Endothelial cell of umbilical vein (primary cell): ENCODE data around the gene CHSY3. TPM values are rescaled to one million over a fixed set of nuclear protein-coding genes. Genes with fewer than 3 reads are reported as not detected.
A peak's percentile ranks its signal among the peaks of the same experiment; 100 is the strongest.

Experiments used
- BruUV-seq: library from RNA; stranded (reverse); fragments of 400-500 nt; replicated peaks from 2 replicates; lab custom pipeline; 2021; lab: Mats Ljungman, UMichigan
- CTCF ChIA-PET: fragments of 300-600, 350-600 bp; sonication (Branson Sonifier 250); formaldehyde crosslinking; loops from one replicate; lab custom pipeline; 2021; ENCODE audit warnings: antibody characterized with exemption, inconsistent platforms; lab: Charles Lee
- POLR2A ChIA-PET: fragments of 300-600, 350-600 bp; sonication (Branson Sonifier 250); formaldehyde crosslinking; loops from one replicate; lab custom pipeline; 2021; ENCODE audit warnings: antibody characterized with exemption, inconsistent platforms; lab: Charles Lee
- DNase-seq: peaks from one replicate; pipeline ENCODE4 v3.0.0-alpha.2; 2011; ENCODE audit warnings: low read depth, low spot score
- FAIRE-seq: peaks from 2 replicates; lab custom pipeline; 2011; peaks lifted over from hg19 to GRCh38; lab: Jason Lieb, UNC
- H2AFZ ChIP-seq: 2 replicates; pipeline ENCODE4 v1.6.0; 2012; ENCODE audit warnings: low read depth, low read length, control low read depth, inconsistent platforms
- H3K27ac ChIP-seq: 2 replicates; pipeline ENCODE4 v1.5.1; 2011; ENCODE audit warnings: low read depth, mild to moderate bottlenecking, control low read depth, low read length, moderate library complexity; ENCODE audit not compliant: insufficient read depth
- H3K27me3 ChIP-seq, 2 experiments: 2 replicates each; pipeline versions ENCODE4 v1.6.0 to v1.6.1; 2011; ENCODE audit warnings: low read length in 2 of 2, mixed read lengths in 1 of 2; ENCODE audit not compliant: control insufficient read depth in 2 of 2, insufficient read depth in 2 of 2
- H3K36me3 ChIP-seq, 2 experiments: 2 replicates in 1 of 2; 3 replicates in 1 of 2; pipeline ENCODE4 v1.5.1; 2011; ENCODE audit warnings: low read length in 2 of 2, mild to moderate bottlenecking in 1 of 2, moderate library complexity in 1 of 2; ENCODE audit not compliant: control insufficient read depth in 2 of 2, insufficient read depth in 2 of 2; ENCODE audit errors: extremely low read depth in 1 of 2
- H3K4me1 ChIP-seq: 3 replicates; pipeline ENCODE4 v1.5.1; 2011; ENCODE audit warnings: mild to moderate bottlenecking, low read length; ENCODE audit not compliant: control insufficient read depth, insufficient read depth; ENCODE audit errors: extremely low read depth
- H3K4me2 ChIP-seq: 2 replicates; pipeline ENCODE4 v1.6.1; 2011; ENCODE audit warnings: low read length, control low read depth, mixed read lengths; ENCODE audit not compliant: insufficient read depth
- H3K4me3 ChIP-seq, 3 experiments: fragments of 200-600 bp in 1 of 3; sonication (generic), shearing (Covaris generic) in 1 of 3; replicated peaks in 1 of 3; 2 replicates each; pipeline ENCODE4 v1.5.1; 2011 to 2016; ENCODE audit warnings: control low read depth in 3 of 3, low read length in 3 of 3, mild to moderate bottlenecking in 2 of 3, inconsistent platforms in 1 of 3, low read depth in 1 of 3, moderate library complexity in 1 of 3; ENCODE audit not compliant: insufficient read depth in 1 of 3
- H3K79me2 ChIP-seq: 2 replicates; pipeline ENCODE4 v1.6.0; 2012; ENCODE audit warnings: low read length, inconsistent platforms; ENCODE audit not compliant: control insufficient read depth, insufficient read depth
- H3K9ac ChIP-seq: replicated peaks from 2 replicates; pipeline ENCODE3; 2011; ENCODE audit warnings: low read length, control low read depth; ENCODE audit not compliant: insufficient read depth; ENCODE audit errors: extremely low read depth
- H3K9me1 ChIP-seq: replicated peaks from 3 replicates; pipeline ENCODE4 v1.6.0; 2011; ENCODE audit warnings: mild to moderate bottlenecking, low read length; ENCODE audit not compliant: control insufficient read depth, insufficient read depth; ENCODE audit errors: extremely low read depth
- H3K9me3 ChIP-seq: replicated peaks from 2 replicates; pipeline ENCODE4 v1.5.1; 2012; ENCODE audit warnings: low read length, inconsistent platforms; ENCODE audit not compliant: control insufficient read depth, insufficient read depth
- H4K20me1 ChIP-seq: replicated peaks from 2 replicates; pipeline ENCODE3; 2011; ENCODE audit warnings: mild to moderate bottlenecking, low read length; ENCODE audit not compliant: control insufficient read depth, insufficient read depth; ENCODE audit errors: extremely low read depth
- EZH2 ChIP-seq: IDR thresholded peaks from 2 replicates; pipeline ENCODE4 v1.6.1; 2012; ENCODE audit warnings: borderline replicate concordance, low read depth, mild to moderate bottlenecking, moderate library complexity, low read length, inconsistent platforms; ENCODE audit not compliant: severe bottlenecking
- FOS ChIP-seq: IDR thresholded peaks from 2 replicates; pipeline ENCODE4 v1.6.1; 2011; ENCODE audit warnings: mild to moderate bottlenecking, low read length, moderate library complexity, borderline replicate concordance; ENCODE audit not compliant: insufficient read depth
- GATA2 ChIP-seq: IDR thresholded peaks from 2 replicates; pipeline ENCODE4 v1.7.0; 2011; ENCODE audit warnings: low read depth, mild to moderate bottlenecking, moderate library complexity, mixed read lengths, low read length; ENCODE audit not compliant: insufficient read length, insufficient read depth
- JUN ChIP-seq: IDR thresholded peaks from 2 replicates; pipeline ENCODE4 v1.6.1; 2011; ENCODE audit warnings: borderline replicate concordance, low read depth; ENCODE audit not compliant: insufficient read length, insufficient read depth
- MYC ChIP-seq: IDR thresholded peaks from one replicate; pipeline ENCODE4 v1.6.1; 2011; ENCODE audit warnings: mild to moderate bottlenecking, low read depth, low read length
- POLR2A ChIP-seq: IDR thresholded peaks from 2 replicates; pipeline ENCODE4 v1.6.1; 2012; ENCODE audit warnings: low read depth, mild to moderate bottlenecking, control low read depth, low read length
- POLR2AphosphoS5 ChIP-seq: IDR thresholded peaks from 2 replicates; pipeline ENCODE4 v1.6.1; 2012; ENCODE audit warnings: low read depth, mild to moderate bottlenecking, control low read depth, low read length, moderate library complexity; ENCODE audit not compliant: insufficient read depth
- dilution Hi-C: fragments of 300-500 bp; cut with MboI; formaldehyde crosslinking; loops from one replicate; pipeline ENCODE4 v1.15.0; 2019; ENCODE audit warnings: low sequenced_read_pairs; ENCODE audit not compliant: extremely low pct_ligation_motif_present
- intact Hi-C: fragments of 100-400 bp; cut with micrococcal nuclease; formaldehyde crosslinking; loops from one replicate; pipeline ENCODE4 v1.10.0; 2022
- polyA plus RNA-seq, 4 experiments: library from polyadenylated mRNA; depleted of rRNA in 3 of 4; stranded (reverse) in 3 of 4; unstranded in 1 of 4; fragments of >200 nt; gene quantifications; 2 replicates each; pipeline versions ENCODE4 v1.2.1 to v1.2.3, GENCODE V29; 2011 to 2012; ENCODE audit warnings: missing spikeins in 1 of 4
- total RNA-seq: library from RNA; stranded (reverse); gene quantifications from 2 replicates; pipeline ENCODE4 v1.2.3, GENCODE V29; 2021
- TF ChIP-seq, protein P1 (sequence below): IDR thresholded peaks from 2 replicates; pipeline ENCODE4 v1.6.1; 2011; ENCODE audit not compliant: insufficient read depth, insufficient read length

Gene CHSY3
- total and polyA plus RNA-seq, 2 donors (not counting 3 experiments of a cell fraction or from before 2014, with no cell fraction given) = 2.2 to 8.4 TPM

GRCh38 chr5:130064484-130064883, 160.2 kb downstream of the CHSY3 start:
- CTCF ChIA-PET = no interaction called here
- POLR2A ChIA-PET = no interaction called here
- Histone ChIP-seq H3K27ac (no peak overlapping the region), H3K4me2 (no peak overlapping the region), H3K9me1 (no peaks in the 10 kb centered on the region), H3K9ac (no peak overlapping the region), H3K36me3 (no peaks in the 10 kb centered on the region), H3K4me3 (no peak overlapping the region), H3K79me2 (no peaks in the 10 kb centered on the region), H2AFZ (no peak overlapping the region), H3K9me3 (no peaks in the 10 kb centered on the region), H3K4me1 (no peaks in the 10 kb centered on the region), H4K20me1 (no peaks in the 10 kb centered on the region), H3K27me3 (no peaks in the 10 kb centered on the region)
- intact Hi-C loops = no loop called here
- no peak for DNase-seq
- no TSS peak for BruUV-seq
- no peak for TF ChIP-seq FOS
- FAIRE-seq = peak; percentile 35
- dilution Hi-C loops = no loop called here

DNA sequence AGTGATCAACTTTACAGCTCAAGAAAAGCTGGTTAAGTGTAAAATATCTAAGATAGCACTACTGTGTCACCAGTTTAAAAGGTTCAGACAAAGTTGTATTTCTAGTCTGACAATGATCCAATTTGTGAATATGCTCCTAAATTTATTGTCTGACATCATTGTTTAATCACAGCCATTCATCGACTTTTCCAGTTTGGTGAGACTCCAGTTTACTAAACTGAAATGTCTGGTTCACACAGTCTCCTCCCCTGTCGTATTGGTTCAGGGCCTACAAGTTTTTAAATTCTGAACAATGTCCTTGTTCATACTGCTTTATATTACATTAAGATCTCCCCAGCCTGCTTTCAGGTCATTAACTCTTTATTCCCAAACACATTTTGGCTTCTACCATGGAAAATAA, 161.4 kb downstream of the CHSY3 start:
- ChIA-PET POLR2A (no interaction called here), CTCF (no interaction called here)
- H3K27ac ChIP-seq = no peak overlapping the region
- no peak overlapping the region for H2AFZ ChIP-seq
- no peak for FAIRE-seq
- no peaks in the 10 kb centered on the region for H3K4me1 ChIP-seq
- dilution Hi-C loops = no loop called here
- no peaks in the 10 kb centered on the region for H3K9me3 ChIP-seq
- no peaks in the 10 kb centered on the region for H3K27me3 ChIP-seq
- H3K9me1 ChIP-seq = no peaks in the 10 kb centered on the region
- H3K9ac ChIP-seq = no peak overlapping the region
- H3K36me3 ChIP-seq = no peaks in the 10 kb centered on the region
- H4K20me1 ChIP-seq = no peaks in the 10 kb centered on the region
- intact Hi-C loops = no loop called here
- no peak for DNase-seq
- H3K4me3 ChIP-seq = no peak overlapping the region
- TF ChIP-seq JUN (no peak), POLR2A (no peak), POLR2AphosphoS5 (no peak), GATA2 (no peak), MYC (no peak), EZH2 (no peak), FOS (no peak)
- TF ChIP-seq, protein P1, sequence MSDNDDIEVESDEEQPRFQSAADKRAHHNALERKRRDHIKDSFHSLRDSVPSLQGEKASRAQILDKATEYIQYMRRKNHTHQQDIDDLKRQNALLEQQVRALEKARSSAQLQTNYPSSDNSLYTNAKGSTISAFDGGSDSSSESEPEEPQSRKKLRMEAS = no peak
- H3K4me2 ChIP-seq = no peak overlapping the region
- no peaks in the 10 kb centered on the region for H3K79me2 ChIP-seq
- BruUV-seq = no TSS peak
